Keratinocyte (primary cell): ENCODE data around the gene ODAD4. TPM values are rescaled to one million over a fixed set of nuclear protein-coding genes. Genes with fewer than 3 reads are reported as not detected.

Experiments used
- DNase-seq: peaks from one replicate; pipeline ENCODE4 v3.0.0-alpha.2; 2011; ENCODE audit warnings: low read depth, missing footprints, low spot score
- FAIRE-seq: peaks from 2 replicates; lab custom pipeline; 2011; peaks lifted over from hg19 to GRCh38; lab: Jason Lieb, UNC
- H2AFZ ChIP-seq: 2 replicates; pipeline ENCODE4 v1.6.0; 2012; ENCODE audit warnings: low read length, control low read depth, inconsistent platforms; ENCODE audit not compliant: control insufficient read depth
- H3K27ac ChIP-seq: 2 replicates; pipeline ENCODE4 v1.5.1; 2011; ENCODE audit warnings: low read length; ENCODE audit not compliant: control insufficient read depth, insufficient read depth
- H3K27me3 ChIP-seq: 3 replicates; pipeline ENCODE4 v1.6.0; 2011; ENCODE audit warnings: low read length; ENCODE audit not compliant: control insufficient read depth, insufficient read depth; ENCODE audit errors: extremely low read depth
- H3K36me3 ChIP-seq, 2 experiments: 2 replicates in 1 of 2; 3 replicates in 1 of 2; pipeline ENCODE4 v1.5.1; 2011; ENCODE audit warnings: low read length in 2 of 2, mild to moderate bottlenecking in 1 of 2; ENCODE audit not compliant: control insufficient read depth in 2 of 2, insufficient read depth in 2 of 2; ENCODE audit errors: extremely low read depth in 1 of 2
- H3K4me1 ChIP-seq: 3 replicates; pipeline ENCODE4 v1.5.1; 2011; ENCODE audit warnings: low read length; ENCODE audit not compliant: control insufficient read depth, insufficient read depth; ENCODE audit errors: extremely low read depth
- H3K4me2 ChIP-seq: 3 replicates; pipeline ENCODE4 v1.6.0; 2011; ENCODE audit warnings: low read depth, low read length; ENCODE audit not compliant: control insufficient read depth, insufficient read depth; ENCODE audit errors: extremely low read depth
- H3K4me3 ChIP-seq, 3 experiments: fragments of 200-600 bp in 1 of 3; sonication (generic) in 1 of 3; 2 replicates in 2 of 3; 3 replicates in 1 of 3; pipeline ENCODE4 v1.5.1; 2011 to 2016; ENCODE audit warnings: low read length in 3 of 3, mild to moderate bottlenecking in 3 of 3, control low read depth in 2 of 3, inconsistent platforms in 1 of 3, low read depth in 1 of 3, mixed read lengths in 1 of 3, mixed run types in 1 of 3, moderate library complexity in 1 of 3; ENCODE audit not compliant: control insufficient read depth in 2 of 3, insufficient read depth in 2 of 3; ENCODE audit errors: extremely low read depth in 1 of 3
- H3K79me2 ChIP-seq: 2 replicates; pipeline ENCODE4 v1.6.0; 2012; ENCODE audit warnings: low read length; ENCODE audit not compliant: control insufficient read depth, insufficient read depth
- H3K9ac ChIP-seq: 3 replicates; pipeline ENCODE4 v1.6.0; 2011; ENCODE audit warnings: low read length; ENCODE audit not compliant: control insufficient read depth, insufficient read depth; ENCODE audit errors: extremely low read depth
- H3K9me1 ChIP-seq: 3 replicates; pipeline ENCODE4 v1.6.0; 2011; ENCODE audit warnings: low read length; ENCODE audit not compliant: control insufficient read depth, insufficient read depth; ENCODE audit errors: extremely low read depth
- H3K9me3 ChIP-seq: 2 replicates; pipeline ENCODE4 v1.5.1; 2012; ENCODE audit warnings: low read depth, low read length; ENCODE audit not compliant: control insufficient read depth
- H4K20me1 ChIP-seq: 3 replicates; pipeline ENCODE4 v1.6.0; 2011; ENCODE audit warnings: low read length; ENCODE audit not compliant: control insufficient read depth, insufficient read depth; ENCODE audit errors: extremely low read depth
- CTCF ChIP-seq, 3 experiments: IDR thresholded peaks in 1 of 3; conservative IDR thresholded peaks in 1 of 3; optimal IDR thresholded peaks in 1 of 3; 2 replicates in 2 of 3; 3 replicates in 1 of 3; pipeline versions ENCODE3 to v1.5.1; 2011; ENCODE audit warnings: low read length in 3 of 3, mild to moderate bottlenecking in 3 of 3, moderate library complexity in 2 of 3, control low read depth in 1 of 3, inconsistent platforms in 1 of 3; ENCODE audit not compliant: insufficient read depth in 2 of 3; ENCODE audit errors: extremely low read depth in 1 of 3
- EZH2 ChIP-seq: IDR thresholded peaks from one replicate; pipeline ENCODE4 v1.6.1; 2012; ENCODE audit warnings: inconsistent platforms, mild to moderate bottlenecking, low read length, moderate library complexity
- dilution Hi-C: fragments of 300-500 bp; cut with MboI; formaldehyde crosslinking; loops from one replicate; pipeline ENCODE4 v1.7.0; 2020; ENCODE audit warnings: low sequenced_read_pairs; ENCODE audit not compliant: extremely low pct_ligation_motif_present
- polyA plus RNA-seq, 5 experiments: library from polyadenylated mRNA; depleted of rRNA in 3 of 5; stranded (reverse) in 3 of 5; stranded (forward) in 1 of 5; unstranded in 1 of 5; fragments of >200 nt; gene quantifications; 1 replicate in 1 of 5; 2 replicates in 3 of 5; 3 replicates in 1 of 5; pipeline versions ENCODE4 v1.2.1 to v1.2.3, GENCODE V29; 2011 to 2012; ENCODE audit warnings: missing spikeins in 2 of 5, low read depth in 1 of 5, low replicate concordance in 1 of 5

The ODAD4 gene
- polyA plus RNA-seq, 1 donor (not counting 4 experiments of a cell fraction or from before 2014, with no cell fraction given): 0.20 TPM

GRCh38 chr17:41905172-41905571 lies 25.2 kb upstream of the ODAD4 start:
- TF ChIP-seq EZH2 (no peak), CTCF (optimal IDR thresholded peaks at IDR 0.05 in 1 of 3, IDR thresholded peaks at IDR 0.05 in 1 of 3, conservative IDR thresholded peaks at IDR 0.05 in 1 of 3; ENCODE audit: extremely low read depth in 1 of 3, insufficient read depth in 2 of 3, low read length in 3 of 3) (no peak)
- dilution Hi-C loops: no loop called here
- no peak for FAIRE-seq

DNA sequence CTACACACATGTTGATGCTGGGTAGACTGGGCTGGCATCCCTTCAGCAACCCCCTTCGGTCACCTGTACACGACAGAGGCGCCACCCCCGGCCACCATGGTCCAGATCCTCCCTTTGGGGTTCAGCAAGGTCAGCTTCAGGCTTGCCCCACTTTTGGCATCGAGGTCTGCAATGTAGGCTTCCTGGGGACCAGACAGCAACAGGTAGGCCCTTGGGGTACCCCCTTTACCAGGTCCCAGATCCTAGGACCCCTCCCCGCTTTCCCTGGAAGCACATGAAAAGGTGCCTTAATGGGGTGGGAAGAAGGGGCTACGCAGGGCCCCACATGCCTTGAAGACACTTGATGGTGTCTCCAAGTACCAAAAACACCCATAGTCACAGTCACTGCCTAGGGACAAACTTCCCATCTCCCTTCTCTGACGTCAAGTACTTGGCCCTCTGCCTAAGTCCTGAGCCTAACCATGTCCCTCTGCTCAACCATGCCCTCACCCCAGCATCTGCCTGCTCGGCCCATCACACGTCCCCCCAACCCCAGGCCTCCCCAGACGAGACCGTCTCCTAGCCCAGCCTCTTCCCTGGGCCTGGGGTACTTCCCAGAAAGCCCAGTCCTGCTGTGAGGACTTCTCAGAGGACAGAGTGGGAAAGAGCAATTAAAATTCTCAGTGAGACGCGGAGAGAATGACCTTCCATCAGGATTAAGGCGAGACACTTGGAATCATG lies 23.8 kb upstream of the ODAD4 start:
- H4K20me1 ChIP-seq: peaks cover 28% of the 10 kb centered on the region
- no peak overlapping the region for H3K4me2 ChIP-seq
- dilution Hi-C loops: no loop called here
- no peak overlapping the region for H3K4me3 ChIP-seq
- no peak overlapping the region for H2AFZ ChIP-seq
- TF ChIP-seq CTCF (optimal IDR thresholded peaks at IDR 0.05 in 1 of 3, IDR thresholded peaks at IDR 0.05 in 1 of 3, conservative IDR thresholded peaks at IDR 0.05 in 1 of 3; ENCODE audit: extremely low read depth in 1 of 3, insufficient read depth in 2 of 3, low read length in 3 of 3): no peak
- no peak for TF ChIP-seq EZH2
- FAIRE-seq (no peak), DNase-seq (no peak)
- peaks cover 80 to 84% of the 10 kb centered on the region in 2 experiments for H3K36me3 ChIP-seq
- H3K27me3 ChIP-seq: no peaks in the 10 kb centered on the region
- peaks cover 33% of the 10 kb centered on the region for H3K79me2 ChIP-seq
- no peaks in the 10 kb centered on the region for H3K4me1 ChIP-seq
- no peak overlapping the region for H3K27ac ChIP-seq
- H3K9me3 ChIP-seq: no peaks in the 10 kb centered on the region
- H3K9ac ChIP-seq: no peak overlapping the region
- peaks cover 3% of the 10 kb centered on the region for H3K9me1 ChIP-seq

More at GRCh38 chr17:41905172-41905571, 25.2 kb upstream of the ODAD4 start:
- H3K36me3 ChIP-seq: peaks cover 77 to 78% of the 10 kb centered on the region in 2 experiments
- no peaks in the 10 kb centered on the region for H3K9me3 ChIP-seq
- no peak overlapping the region for H3K27ac ChIP-seq
- H3K9ac ChIP-seq: no peak overlapping the region
- peaks cover 21% of the 10 kb centered on the region for H4K20me1 ChIP-seq
- H3K79me2 ChIP-seq: peaks cover 21% of the 10 kb centered on the region
- peaks cover 3% of the 10 kb centered on the region for H3K9me1 ChIP-seq
- no peak overlapping the region for H3K4me3 ChIP-seq
- no peaks in the 10 kb centered on the region for H3K27me3 ChIP-seq
- DNase-seq: no peak
- H3K4me2 ChIP-seq: no peak overlapping the region
- no peak overlapping the region for H2AFZ ChIP-seq
- H3K4me1 ChIP-seq: no peaks in the 10 kb centered on the region
